SK-N-SH treated with all-trans-retinoic acid at 6 μM for 48 hours (cell line): ENCODE measurements around the gene RREB1.

ENCODE experiments used
- ATAC-seq: fragments of 200-7000 bp; cut with Tn5 transposase; 3 replicates; pipeline ENCODE4 v1.9.1; 2020; ENCODE audit warnings: mild to moderate bottlenecking, moderate library complexity
- ARNTL ChIP-seq: fragments of 450-650 bp; formaldehyde crosslinking; IDR thresholded peaks from 2 replicates; pipeline ENCODE4 v1.5.0; 2020; ENCODE audit warnings: low read depth, mild to moderate bottlenecking, moderate library complexity, borderline replicate concordance
- ISL1 ChIP-seq: fragments of 250-450 bp; sonication (Bioruptor Pico); IDR thresholded peaks from 2 replicates; pipeline ENCODE4 v2.1.2; 2022; ENCODE audit warnings: mild to moderate bottlenecking, moderate library complexity
- OSR1 ChIP-seq: fragments of 250-450 bp; sonication (Bioruptor Pico); IDR thresholded peaks from 2 replicates; pipeline ENCODE4 v1.8.0; 2022; ENCODE audit warnings: moderate library complexity, mild to moderate bottlenecking, inconsistent platforms
- PATZ1 ChIP-seq: fragments of 250-450 bp; sonication (Bioruptor Pico); IDR thresholded peaks from 2 replicates; pipeline ENCODE4 v1.8.0; 2020; ENCODE audit warnings: mild to moderate bottlenecking, moderate library complexity, borderline replicate concordance
- PPARA ChIP-seq: fragments of 250-450 bp; sonication (Bioruptor Pico); IDR thresholded peaks from 2 replicates; pipeline ENCODE4 v1.5.0; 2020; ENCODE audit warnings: mild to moderate bottlenecking, borderline replicate concordance
- RARB ChIP-seq: fragments of 250-450 bp; sonication (Bioruptor Pico); IDR thresholded peaks from 2 replicates; pipeline ENCODE4 v1.8.0; 2021; ENCODE audit warnings: mild to moderate bottlenecking, moderate library complexity
- TCF4 ChIP-seq: fragments of 250-450 bp; sonication (Bioruptor Pico); IDR thresholded peaks from 2 replicates; pipeline ENCODE4 v1.8.0; 2021; ENCODE audit warnings: mild to moderate bottlenecking, moderate library complexity, borderline replicate concordance
- TOX ChIP-seq: fragments of 250-450 bp; sonication (Bioruptor Pico); IDR thresholded peaks from 2 replicates; pipeline ENCODE4 v1.8.0; 2021; ENCODE audit warnings: mild to moderate bottlenecking, moderate library complexity, borderline replicate concordance
- ZC3H10 ChIP-seq: fragments of 250-450 bp; sonication (Bioruptor Pico); IDR thresholded peaks from 2 replicates; pipeline ENCODE4 v1.5.1; 2021; ENCODE audit warnings: mild to moderate bottlenecking, moderate library complexity
- ZFP3 ChIP-seq: fragments of 250-450 bp; sonication (Bioruptor Pico); IDR thresholded peaks from 2 replicates; pipeline ENCODE4 v1.5.0; 2020; ENCODE audit warnings: mild to moderate bottlenecking, moderate library complexity
- ZFP30 ChIP-seq: fragments of 450-650 bp; formaldehyde crosslinking; IDR thresholded peaks from 2 replicates; pipeline ENCODE4 v1.5.0; 2022; ENCODE audit warnings: mild to moderate bottlenecking, moderate library complexity
- ZNF70 ChIP-seq: fragments of 450-650 bp; formaldehyde crosslinking; IDR thresholded peaks from 2 replicates; pipeline ENCODE4 v1.5.0; 2020; ENCODE audit warnings: mild to moderate bottlenecking, moderate library complexity
- ZNF8 ChIP-seq: fragments of 450-650 bp; formaldehyde crosslinking; IDR thresholded peaks from 2 replicates; pipeline ENCODE4 v1.5.0; 2020; ENCODE audit warnings: mild to moderate bottlenecking, moderate library complexity
- TF ChIP-seq, protein P1 (sequence below): fragments of 250-450 bp; sonication (Bioruptor Pico); IDR thresholded peaks from 2 replicates; pipeline ENCODE4 v1.5.0; 2020; ENCODE audit warnings: mild to moderate bottlenecking, moderate library complexity
- TF ChIP-seq, protein P2 (sequence below): fragments of 250-450 bp; sonication (Bioruptor Pico); IDR thresholded peaks from 2 replicates; pipeline ENCODE4 v1.5.1; 2021; ENCODE audit warnings: mild to moderate bottlenecking, moderate library complexity
- TF ChIP-seq, protein P3 (sequence below): fragments of 250-450 bp; sonication (Bioruptor Pico); IDR thresholded peaks from 2 replicates; pipeline ENCODE4 v1.8.0; 2021; ENCODE audit warnings: low read depth, mild to moderate bottlenecking, moderate library complexity, borderline replicate concordance

RREB1 gene

DNA sequence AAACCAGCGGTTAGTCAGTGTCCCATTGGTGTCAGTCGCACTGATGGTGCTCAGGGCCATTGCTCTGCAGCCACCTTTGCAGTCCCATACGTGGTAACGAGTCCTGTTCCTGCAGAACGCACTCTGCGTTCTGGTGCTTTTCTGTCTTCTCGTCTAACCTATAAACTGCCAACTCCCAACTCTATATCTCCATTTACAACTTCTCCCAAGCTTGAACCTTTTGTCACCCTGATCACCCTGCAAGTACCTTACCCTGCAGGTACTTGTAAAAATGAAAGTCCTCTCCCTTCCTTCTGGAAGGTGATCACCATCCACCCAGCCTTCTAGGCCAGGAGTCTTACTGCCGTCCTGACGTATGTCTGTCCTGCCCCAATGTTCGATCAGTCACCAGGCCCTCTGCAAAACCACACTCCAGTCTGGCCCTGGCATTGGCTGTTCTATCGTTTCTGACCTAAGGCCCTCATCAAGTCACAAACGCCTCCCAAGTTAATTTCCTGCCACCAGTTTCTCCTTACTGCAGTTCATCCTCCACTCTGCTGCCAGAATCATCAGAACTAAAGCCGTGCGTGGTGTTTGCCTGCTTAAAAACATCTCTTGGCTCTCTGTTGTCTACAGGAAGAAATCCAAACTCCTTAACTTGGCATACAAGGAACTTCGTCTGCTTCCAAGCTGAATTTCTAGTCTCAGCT lies 7.9 kb downstream of the RREB1 start:
- TF ChIP-seq ISL1 = no peak
- TF ChIP-seq, protein P1, sequence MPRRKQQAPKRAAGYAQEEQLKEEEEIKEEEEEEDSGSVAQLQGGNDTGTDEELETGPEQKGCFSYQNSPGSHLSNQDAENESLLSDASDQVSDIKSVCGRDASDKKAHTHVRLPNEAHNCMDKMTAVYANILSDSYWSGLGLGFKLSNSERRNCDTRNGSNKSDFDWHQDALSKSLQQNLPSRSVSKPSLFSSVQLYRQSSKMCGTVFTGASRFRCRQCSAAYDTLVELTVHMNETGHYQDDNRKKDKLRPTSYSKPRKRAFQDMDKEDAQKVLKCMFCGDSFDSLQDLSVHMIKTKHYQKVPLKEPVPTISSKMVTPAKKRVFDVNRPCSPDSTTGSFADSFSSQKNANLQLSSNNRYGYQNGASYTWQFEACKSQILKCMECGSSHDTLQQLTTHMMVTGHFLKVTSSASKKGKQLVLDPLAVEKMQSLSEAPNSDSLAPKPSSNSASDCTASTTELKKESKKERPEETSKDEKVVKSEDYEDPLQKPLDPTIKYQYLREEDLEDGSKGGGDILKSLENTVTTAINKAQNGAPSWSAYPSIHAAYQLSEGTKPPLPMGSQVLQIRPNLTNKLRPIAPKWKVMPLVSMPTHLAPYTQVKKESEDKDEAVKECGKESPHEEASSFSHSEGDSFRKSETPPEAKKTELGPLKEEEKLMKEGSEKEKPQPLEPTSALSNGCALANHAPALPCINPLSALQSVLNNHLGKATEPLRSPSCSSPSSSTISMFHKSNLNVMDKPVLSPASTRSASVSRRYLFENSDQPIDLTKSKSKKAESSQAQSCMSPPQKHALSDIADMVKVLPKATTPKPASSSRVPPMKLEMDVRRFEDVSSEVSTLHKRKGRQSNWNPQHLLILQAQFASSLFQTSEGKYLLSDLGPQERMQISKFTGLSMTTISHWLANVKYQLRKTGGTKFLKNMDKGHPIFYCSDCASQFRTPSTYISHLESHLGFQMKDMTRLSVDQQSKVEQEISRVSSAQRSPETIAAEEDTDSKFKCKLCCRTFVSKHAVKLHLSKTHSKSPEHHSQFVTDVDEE = no peak
- TF ChIP-seq PPARA = no peak
- TF ChIP-seq ZFP3 (CRISPR knock-in tag) = no peak
- TF ChIP-seq, protein P2, sequence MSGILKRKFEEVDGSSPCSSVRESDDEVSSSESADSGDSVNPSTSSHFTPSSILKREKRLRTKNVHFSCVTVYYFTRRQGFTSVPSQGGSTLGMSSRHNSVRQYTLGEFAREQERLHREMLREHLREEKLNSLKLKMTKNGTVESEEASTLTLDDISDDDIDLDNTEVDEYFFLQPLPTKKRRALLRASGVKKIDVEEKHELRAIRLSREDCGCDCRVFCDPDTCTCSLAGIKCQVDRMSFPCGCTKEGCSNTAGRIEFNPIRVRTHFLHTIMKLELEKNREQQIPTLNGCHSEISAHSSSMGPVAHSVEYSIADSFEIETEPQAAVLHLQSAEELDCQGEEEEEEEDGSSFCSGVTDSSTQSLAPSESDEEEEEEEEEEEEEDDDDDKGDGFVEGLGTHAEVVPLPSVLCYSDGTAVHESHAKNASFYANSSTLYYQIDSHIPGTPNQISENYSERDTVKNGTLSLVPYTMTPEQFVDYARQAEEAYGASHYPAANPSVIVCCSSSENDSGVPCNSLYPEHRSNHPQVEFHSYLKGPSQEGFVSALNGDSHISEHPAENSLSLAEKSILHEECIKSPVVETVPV (CRISPR knock-in tag) = no peak
- TF ChIP-seq RARB (CRISPR knock-in tag) = no peak
- TF ChIP-seq ZNF8 = no peak
- TF ChIP-seq ZC3H10 (CRISPR knock-in tag) = no peak
- ATAC-seq = no peak

DNA sequence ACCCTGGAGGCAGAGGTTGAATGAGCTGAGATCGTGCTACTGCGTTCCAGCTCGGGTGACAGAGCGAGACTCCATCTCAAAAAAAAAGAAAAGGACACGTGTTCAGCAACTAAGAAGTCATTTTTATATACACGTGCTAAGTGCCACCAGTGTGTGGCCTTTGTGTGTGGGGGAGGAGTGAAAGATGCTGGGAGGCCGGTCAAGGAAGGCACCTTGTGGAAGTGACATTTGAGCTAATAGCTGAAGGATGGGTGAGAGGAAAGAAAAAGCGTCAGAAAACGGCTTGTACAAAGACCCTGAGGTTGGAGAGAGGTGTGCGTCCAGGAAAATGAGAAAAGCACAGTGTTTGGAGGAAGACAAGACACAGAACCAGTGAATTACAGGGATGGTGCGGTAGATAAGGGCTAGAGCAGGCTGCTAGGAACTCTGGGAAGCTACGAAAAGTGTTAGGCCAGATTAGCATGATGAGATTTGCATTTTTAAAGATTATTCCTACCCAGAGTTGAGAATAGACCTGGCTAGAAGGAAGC lies 11.6 kb downstream of the RREB1 start:
- TF ChIP-seq PATZ1 (CRISPR knock-in tag) (no peak), ZFP30 (CRISPR knock-in tag) (no peak), PPARA (no peak), OSR1 (no peak), ZNF70 (CRISPR knock-in tag) (no peak), TOX (no peak), TCF4 (no peak), ARNTL (no peak)
- TF ChIP-seq, protein P1 = no peak
- ATAC-seq = no peak

- no peak for ATAC-seq
- TF ChIP-seq ZC3H10 (CRISPR knock-in tag) (no peak), ZNF8 (no peak), ZNF70 (CRISPR knock-in tag) (no peak), PATZ1 (CRISPR knock-in tag) (no peak), OSR1 (no peak)
These were observed 14.0 kb downstream of the RREB1 start for GRCh38 chr6:7121700-7122241.

GRCh38 chr6:7122684-7123083 lies 14.9 kb downstream of the RREB1 start:
- TF ChIP-seq, protein P3, sequence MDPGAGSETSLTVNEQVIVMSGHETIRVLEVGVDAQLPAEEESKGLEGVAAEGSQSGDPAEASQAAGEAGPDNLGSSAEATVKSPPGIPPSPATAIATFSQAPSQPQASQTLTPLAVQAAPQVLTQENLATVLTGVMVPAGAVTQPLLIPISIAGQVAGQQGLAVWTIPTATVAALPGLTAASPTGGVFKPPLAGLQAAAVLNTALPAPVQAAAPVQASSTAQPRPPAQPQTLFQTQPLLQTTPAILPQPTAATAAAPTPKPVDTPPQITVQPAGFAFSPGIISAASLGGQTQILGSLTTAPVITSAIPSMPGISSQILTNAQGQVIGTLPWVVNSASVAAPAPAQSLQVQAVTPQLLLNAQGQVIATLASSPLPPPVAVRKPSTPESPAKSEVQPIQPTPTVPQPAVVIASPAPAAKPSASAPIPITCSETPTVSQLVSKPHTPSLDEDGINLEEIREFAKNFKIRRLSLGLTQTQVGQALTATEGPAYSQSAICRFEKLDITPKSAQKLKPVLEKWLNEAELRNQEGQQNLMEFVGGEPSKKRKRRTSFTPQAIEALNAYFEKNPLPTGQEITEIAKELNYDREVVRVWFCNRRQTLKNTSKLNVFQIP (CRISPR knock-in tag) = no peak
- TF ChIP-seq ZC3H10 (CRISPR knock-in tag) = no peak
- TF ChIP-seq, protein P1 = no peak
- TF ChIP-seq, protein P2 (CRISPR knock-in tag) = no peak
- no peak for ATAC-seq
